ENCODE results near the gene DHCR24.
A peak's percentile ranks its signal among the peaks of the same experiment; 100 is the strongest.

The DHCR24 gene

GRCh38 chr1:54804471-54805132, 82.4 kb downstream of the DHCR24 start:
- ChIA-PET CTCF (interaction anchor here (1.0 to 2.9 kb wide), 2 partner anchors 13 to 28 kb away, joined by 3 to 7 read pairs; no protein-coding TSS in a partner anchor), POLR2A (no interaction called here)
- Histone ChIP-seq H3K4me3 (ENCODE audit: low read depth, low read length) (no peak overlapping the region), H3K36me3 (ENCODE audit: control insufficient read depth in 2 of 2, insufficient read depth in 1 of 2, low read length in 2 of 2) (no peaks in the 10 kb centered on the region), H3K27ac (ENCODE audit: extremely low read depth, low read depth, low read length) (no peak overlapping the region), H3K9me3 (ENCODE audit: control insufficient read depth, insufficient read depth, low read depth, low read length) (no peaks in the 10 kb centered on the region), H3K4me1 (ENCODE audit: control insufficient read depth, insufficient read depth, low read length) (no peaks in the 10 kb centered on the region)
- no peak for TF ChIP-seq ZNF776 (tag by site-specific recombination; IDR thresholded peaks at IDR 0.05; ENCODE audit: borderline replicate concordance)
- TF ChIP-seq ZNF768 (tag by site-specific recombination; IDR thresholded peaks at IDR 0.05), result no peak
- no peak for TF ChIP-seq SCRT1 (tag by site-specific recombination; IDR thresholded peaks at IDR 0.05; ENCODE audit: borderline replicate concordance)
- TF ChIP-seq ZNF324 (tag by site-specific recombination; IDR thresholded peaks at IDR 0.05), result no peak
- TF ChIP-seq ZSCAN16 (tag by site-specific recombination; IDR thresholded peaks at IDR 0.05), result no peak
- TF ChIP-seq ZNF514 (tag by site-specific recombination; IDR thresholded peaks at IDR 0.05), result no peak
- no peak for TF ChIP-seq ZNF571 (tag by site-specific recombination; IDR thresholded peaks at IDR 0.05)
- no peak for TF ChIP-seq ZNF148 (tag by site-specific recombination; IDR thresholded peaks at IDR 0.05; ENCODE audit: borderline replicate concordance)
- TF ChIP-seq SP7 (tag by site-specific recombination; IDR thresholded peaks at IDR 0.05), result no peak

GRCh38 chr1:54803761-54804470, 83.1 kb downstream of the DHCR24 start:
- Histone ChIP-seq H3K27ac (ENCODE audit: extremely low read depth, low read depth, low read length) (no peak overlapping the region), H3K4me3 (ENCODE audit: low read depth, low read length) (no peak overlapping the region), H3K36me3 (ENCODE audit: control insufficient read depth in 2 of 2, insufficient read depth in 1 of 2, low read length in 2 of 2) (no peaks in the 10 kb centered on the region), H3K9me3 (ENCODE audit: control insufficient read depth, insufficient read depth, low read depth, low read length) (no peaks in the 10 kb centered on the region), H3K4me1 (ENCODE audit: control insufficient read depth, insufficient read depth, low read length) (no peaks in the 10 kb centered on the region)
- TF ChIP-seq HOXC10 (CRISPR knock-in tag; IDR thresholded peaks at IDR 0.05) (no peak), ZNF544 (tag by site-specific recombination; IDR thresholded peaks at IDR 0.05) (no peak), REST (tag by site-specific recombination; IDR thresholded peaks at IDR 0.05) (peak; percentile 88)
- ChIA-PET CTCF (interaction anchor here (1.0 kb wide), 1 partner anchor 28 kb away, joined by 3 read pairs; no protein-coding TSS in a partner anchor), POLR2A (no interaction called here)

GRCh38 chr1:54800899-54801759, 85.9 kb downstream of the DHCR24 start, which contains the start of gene TTC22:
TTC22 (minus strand) TSS chr1:54801323; CDS start chr1:54801163, 160 bp downstream.
- Histone ChIP-seq H3K36me3 (ENCODE audit: control insufficient read depth in 2 of 2, insufficient read depth in 1 of 2, low read length in 2 of 2) (no peaks in the 10 kb centered on the region), H3K9me3 (ENCODE audit: control insufficient read depth, insufficient read depth, low read depth, low read length) (no peaks in the 10 kb centered on the region), H3K27ac (ENCODE audit: extremely low read depth, low read depth, low read length) (no peak within 1 kb of the TSS), H3K4me1 (ENCODE audit: control insufficient read depth, insufficient read depth, low read length) (no peaks in the 10 kb centered on the region), H3K4me3 (ENCODE audit: low read depth, low read length) (no peak within 1 kb of the TSS)
- CTCF ChIA-PET, result interaction anchor here (1.0 kb wide), 1 partner anchor 8 kb away, joined by 3 read pairs; no protein-coding TSS in a partner anchor
- POLR2A ChIA-PET, result no interaction called here
- TF ChIP-seq ELK4 (IDR thresholded peaks at IDR 0.05; ENCODE audit: borderline replicate concordance, low read depth, low read length), result no peak
- peak; percentile 63 for TF ChIP-seq ZNF341 (tag by site-specific recombination; IDR thresholded peaks at IDR 0.05; ENCODE audit: low read depth)

Data from HEK293 (cell line).